Right atrium auricular region (tissue), 2 donors: Measurements from ENCODE around the gene CBX5. TPM values are rescaled to one million over a fixed set of nuclear protein-coding genes. Genes with fewer than 3 reads are reported as not detected.

Source experiments
- DNase-seq: peaks from one replicate; pipeline ENCODE4 v3.0.0-alpha.2; 2019; ENCODE audit warnings: low spot score
- H3K27ac ChIP-seq, 2 donors: fragments of 200-600 bp; sonication (generic); 1 replicate in 1 of 2; 2 replicates in 1 of 2; pipeline ENCODE4 v1.5.1; 2016 to 2019
- H3K27me3 ChIP-seq, 2 donors: fragments of 200-600 bp; sonication (generic); one replicate each; pipeline versions ENCODE4 v1.5.1 to v1.6.0; 2017 to 2019
- H3K36me3 ChIP-seq: fragments of 200-600 bp; sonication (generic); one replicate; pipeline ENCODE4 v1.5.1; 2016
- H3K4me1 ChIP-seq, 2 donors: fragments of 200-600 bp; sonication (generic); one replicate each; pipeline versions ENCODE4 v1.5.1 to v1.6.0; 2017 to 2019
- H3K4me3 ChIP-seq, 2 donors: fragments of 200-600 bp; sonication (generic); 1 replicate in 1 of 2; 2 replicates in 1 of 2; pipeline ENCODE4 v1.5.1; 2017 to 2019; ENCODE audit warnings: mild to moderate bottlenecking in 1 of 2, moderate library complexity in 1 of 2
- H3K9me3 ChIP-seq, 2 donors: fragments of 200-600 bp; sonication (generic); one replicate each; pipeline ENCODE4 v1.5.1; 2019
- CTCF ChIP-seq, 2 donors: fragments of 200-600 bp; sonication (generic); IDR thresholded peaks; one replicate each; pipeline ENCODE4 v1.5.1; 2019; ENCODE audit warnings: antibody characterized with exemption in 2 of 2
- total RNA-seq, 2 donors: library from RNA; depleted of rRNA; stranded (reverse); fragments of >200 nt; gene quantifications; one replicate each; pipeline ENCODE4 v1.1.0, GENCODE V29; 2016

CBX5 gene
- total RNA-seq, 2 donors from 2014 or later: 33.0 to 33.9 TPM

GRCh38 chr12:54249489-54249888 lies 30.4 kb downstream of the CBX5 start:
- Histone ChIP-seq H3K4me3 (no peak overlapping the region), H3K27me3 (no peaks in the 10 kb centered on the region), H3K4me1 (peaks cover 0 to 13% of the 10 kb centered on the region in 2 donors), H3K27ac (no peak overlapping the region), H3K36me3 (peaks cover 36% of the 10 kb centered on the region), H3K9me3 (no peaks in the 10 kb centered on the region)
- no peak for TF ChIP-seq CTCF (IDR thresholded peaks at IDR 0.05)
- DNase-seq: no peak

GRCh38 chr12:54246011-54246641 lies 33.8 kb downstream of the CBX5 start:
- Histone ChIP-seq H3K27ac (peak overlapping the region; percentile 69 to 71), H3K4me3 (no peak overlapping the region), H3K4me1 (peaks cover 0 to 13% of the 10 kb centered on the region in 2 donors), H3K36me3 (peaks cover 25% of the 10 kb centered on the region), H3K27me3 (no peaks in the 10 kb centered on the region), H3K9me3 (no peaks in the 10 kb centered on the region)
- TF ChIP-seq CTCF (IDR thresholded peaks at IDR 0.05): no peak
- no peak for DNase-seq

- DNase-seq: no peak
- H3K9me3 ChIP-seq: no peaks in the 10 kb centered on the region
- H3K27ac ChIP-seq: no peak overlapping the region
- peaks cover 0 to 5% of the 10 kb centered on the region in 2 donors for H3K4me1 ChIP-seq
- no peak for TF ChIP-seq CTCF (IDR thresholded peaks at IDR 0.05)
- H3K36me3 ChIP-seq: peaks cover 14% of the 10 kb centered on the region
- H3K4me3 ChIP-seq: no peak overlapping the region
- H3K27me3 ChIP-seq: no peaks in the 10 kb centered on the region
Measured at GRCh38 chr12:54240971-54241588, 38.8 kb downstream of the CBX5 start.

DNA sequence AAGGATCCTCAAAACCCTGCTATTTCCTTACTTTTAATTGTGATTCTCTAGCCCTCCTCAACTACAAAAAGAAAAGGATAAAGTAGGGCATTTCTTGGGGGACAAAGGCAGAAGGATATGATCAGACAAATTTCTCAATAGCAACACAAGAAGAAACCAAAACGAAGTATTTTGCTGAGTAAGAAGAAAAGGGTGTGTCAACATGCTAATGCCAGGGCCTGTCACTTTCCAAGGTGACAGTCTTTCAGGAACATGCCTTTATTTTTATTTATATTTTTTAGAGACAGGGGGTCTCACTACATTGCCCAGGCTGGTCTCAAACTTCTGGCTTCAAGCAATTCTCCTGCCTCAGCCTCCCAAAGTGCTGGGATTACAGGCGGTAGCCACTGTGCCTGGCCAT lies 39.8 kb downstream of the CBX5 start:
- no peak for DNase-seq
- TF ChIP-seq CTCF (IDR thresholded peaks at IDR 0.05): no peak
- Histone ChIP-seq H3K27ac (no peak overlapping the region), H3K4me1 (peaks cover 0 to 5% of the 10 kb centered on the region in 2 donors), H3K9me3 (no peaks in the 10 kb centered on the region), H3K36me3 (peaks cover 14% of the 10 kb centered on the region), H3K27me3 (no peaks in the 10 kb centered on the region), H3K4me3 (no peak overlapping the region)

DNA sequence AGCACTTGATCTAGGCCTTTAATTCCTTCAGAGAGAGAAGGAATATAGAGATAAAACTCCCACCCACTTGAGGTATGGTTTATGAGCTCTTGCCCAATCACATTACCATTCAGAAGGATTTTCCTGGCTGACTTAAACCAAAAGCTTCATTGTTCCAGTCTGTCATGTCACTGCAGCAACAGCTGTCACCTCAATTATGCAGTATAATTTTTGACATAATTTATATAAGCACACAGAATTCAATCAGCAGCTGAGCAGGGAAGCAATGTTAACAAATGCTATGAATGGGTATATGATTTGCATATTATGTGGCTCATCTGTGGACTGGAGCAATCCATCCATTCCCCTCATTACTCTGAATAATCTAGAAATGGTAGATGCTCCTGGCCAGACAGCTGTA lies 40.3 kb downstream of the CBX5 start:
- no peak for TF ChIP-seq CTCF (IDR thresholded peaks at IDR 0.05)
- Histone ChIP-seq H3K9me3 (no peaks in the 10 kb centered on the region), H3K4me1 (peaks cover 0 to 5% of the 10 kb centered on the region in 2 donors), H3K27me3 (no peaks in the 10 kb centered on the region), H3K27ac (no peak overlapping the region), H3K4me3 (no peak overlapping the region), H3K36me3 (peaks cover 14% of the 10 kb centered on the region)
- no peak for DNase-seq
